ENCODE data around the gene MALRD1.

The MALRD1 gene

GRCh38 chr10:19772972-19773371, 724.4 kb downstream of the MALRD1 start:
- DNase-seq (ENCODE audit: low read depth) = no peak
- TF ChIP-seq CTCF (IDR thresholded peaks at IDR 0.05; ENCODE audit: insufficient read depth, low read depth, low read length, missing control alignments) = no peak
- H3K4me3 ChIP-seq (ENCODE audit: low read depth, low read length) = no peak overlapping the region

GRCh38 chr10:19775296-19775695, 726.7 kb downstream of the MALRD1 start:
- no peak overlapping the region for H3K4me3 ChIP-seq (ENCODE audit: low read depth, low read length)
- TF ChIP-seq CTCF (IDR thresholded peaks at IDR 0.05; ENCODE audit: insufficient read depth, low read depth, low read length, missing control alignments) = no peak
- no peak for DNase-seq (ENCODE audit: low read depth)

- no peak for TF ChIP-seq CTCF (IDR thresholded peaks at IDR 0.05; ENCODE audit: insufficient read depth, low read depth, low read length, missing control alignments)
- DNase-seq (ENCODE audit: low read depth) = no peak
- H3K4me3 ChIP-seq (ENCODE audit: low read depth, low read length) = no peak overlapping the region
These were observed 729.2 kb downstream of the MALRD1 start for GRCh38 chr10:19777806-19778205.

GRCh38 chr10:19778996-19779395, 730.4 kb downstream of the MALRD1 start:
- no peak overlapping the region for H3K4me3 ChIP-seq (ENCODE audit: low read depth, low read length)
- no peak for TF ChIP-seq CTCF (IDR thresholded peaks at IDR 0.05; ENCODE audit: insufficient read depth, low read depth, low read length, missing control alignments)
- no peak for DNase-seq (ENCODE audit: low read depth)

GRCh38 chr10:19782430-19783089, 734.0 kb downstream of the MALRD1 start:
- TF ChIP-seq CTCF (IDR thresholded peaks at IDR 0.05; ENCODE audit: insufficient read depth, low read depth, low read length, missing control alignments) = no peak
- no peak overlapping the region for H3K4me3 ChIP-seq (ENCODE audit: low read depth, low read length)
- no peak for DNase-seq (ENCODE audit: low read depth)

GRCh38 chr10:19783721-19784120, 735.1 kb downstream of the MALRD1 start:
- TF ChIP-seq CTCF (IDR thresholded peaks at IDR 0.05; ENCODE audit: insufficient read depth, low read depth, low read length, missing control alignments) = no peak
- H3K4me3 ChIP-seq (ENCODE audit: low read depth, low read length) = no peak overlapping the region
- no peak for DNase-seq (ENCODE audit: low read depth)

All from GM12865 (cell line).